GM23338 (cell line): ENCODE data around the gene GAREM1. TPM values are rescaled to one million over a fixed set of nuclear protein-coding genes. Genes with fewer than 3 reads are reported as not detected.

Experiments used
- ATAC-seq: fragments of 200-7000 bp; cut with Tn5 transposase; 3 replicates; pipeline ENCODE4 v1.9.1; 2020
- DNase-seq: peaks from one replicate; pipeline ENCODE4 v3.0.0-alpha.2; 2015; ENCODE audit warnings: low spot score
- H2AFZ ChIP-seq: fragments of 200-600 bp; sonication (generic); 2 replicates; pipeline ENCODE4 v1.8.0; 2016; ENCODE audit warnings: antibody characterized with exemption, mild to moderate bottlenecking, moderate library complexity
- H3F3A ChIP-seq: fragments of 200-600 bp; sonication (generic); replicated peaks from 2 replicates; pipeline ENCODE4 v1.8.0; 2017; ENCODE audit warnings: antibody characterized with exemption, mixed run types, low read depth
- H3K27ac ChIP-seq: fragments of 200-600 bp; sonication (generic); 2 replicates; pipeline ENCODE4 v1.6.1; 2016; ENCODE audit warnings: low read depth
- H3K27me3 ChIP-seq: fragments of 200-600 bp; sonication (generic); 2 replicates; pipeline ENCODE4 v1.8.0; 2016; ENCODE audit warnings: mild to moderate bottlenecking, mixed run types, moderate library complexity; ENCODE audit not compliant: insufficient read depth
- H3K36me3 ChIP-seq: fragments of 200-600 bp; sonication (generic); 2 replicates; pipeline ENCODE4 v1.8.0; 2016; ENCODE audit warnings: mild to moderate bottlenecking; ENCODE audit not compliant: insufficient read depth
- H3K4me1 ChIP-seq: fragments of 200-600 bp; sonication (generic); 2 replicates; pipeline ENCODE4 v1.8.0; 2016; ENCODE audit warnings: mild to moderate bottlenecking, moderate library complexity; ENCODE audit not compliant: insufficient read depth
- H3K4me2 ChIP-seq: fragments of 200-600 bp; sonication (generic); 2 replicates; pipeline ENCODE4 v1.7.1; 2017; ENCODE audit warnings: mixed run types
- H3K4me3 ChIP-seq: fragments of 200-600 bp; sonication (generic); 2 replicates; pipeline ENCODE4 v1.6.1; 2016; ENCODE audit warnings: mixed run types
- H3K79me2 ChIP-seq: fragments of 200-600 bp; sonication (generic); replicated peaks from 2 replicates; pipeline ENCODE4 v1.8.0; 2017; ENCODE audit warnings: mild to moderate bottlenecking; ENCODE audit not compliant: insufficient read depth
- H3K9me2 ChIP-seq: fragments of 200-600 bp; sonication (generic); 2 replicates; pipeline ENCODE4 v1.8.0; 2017; ENCODE audit not compliant: insufficient read depth
- H4K20me1 ChIP-seq: fragments of 200-600 bp; sonication (generic); replicated peaks from 2 replicates; pipeline ENCODE4 v1.8.0; 2017; ENCODE audit warnings: mild to moderate bottlenecking; ENCODE audit not compliant: insufficient read depth
- H3K27ac Mint-ChIP-seq: 2 replicates; pipeline ENCODE4 v1.8.0; 2020; ENCODE audit warnings: inconsistent platforms, mild to moderate bottlenecking, moderate library complexity, mixed read lengths
- H3K27me3 Mint-ChIP-seq: 3 replicates; pipeline ENCODE4 v1.8.0; 2022; ENCODE audit warnings: low read depth, mild to moderate bottlenecking, moderate library complexity, mixed read lengths, inconsistent platforms; ENCODE audit not compliant: insufficient read depth, poor library complexity
- H3K36me3 Mint-ChIP-seq: 3 replicates; pipeline ENCODE4 v1.8.0; 2021; ENCODE audit warnings: low read depth, mild to moderate bottlenecking, inconsistent platforms, moderate library complexity, mixed read lengths
- H3K4me1 Mint-ChIP-seq: 3 replicates; pipeline ENCODE4 v1.8.0; 2020; ENCODE audit warnings: mild to moderate bottlenecking, inconsistent platforms, mixed read lengths
- H3K4me3 Mint-ChIP-seq: 3 replicates; pipeline ENCODE4 v1.8.0; 2021; ENCODE audit warnings: moderate library complexity, mild to moderate bottlenecking, inconsistent platforms, mixed read lengths
- H3K9me3 Mint-ChIP-seq: 3 replicates; pipeline ENCODE4 v1.8.0; 2020; ENCODE audit warnings: moderate library complexity, mild to moderate bottlenecking, inconsistent platforms, mixed read lengths
- CREB1 ChIP-seq: fragments of 250-450 bp; sonication (Bioruptor Pico); IDR thresholded peaks from 2 replicates; pipeline ENCODE4 v1.5.0; 2020; ENCODE audit warnings: low read depth, mild to moderate bottlenecking, moderate library complexity
- CTCF ChIP-seq, 2 experiments: fragments of 200-600 bp in 1 of 2; sonication (generic) in 1 of 2; conservative IDR thresholded peaks; 2 replicates each; pipeline versions ENCODE4 v1.5.1 to v1.6.1; 2016 to 2017; ENCODE audit warnings: antibody characterized with exemption in 2 of 2, low read depth in 2 of 2, mild to moderate bottlenecking in 2 of 2, moderate library complexity in 1 of 2
- ETS1 ChIP-seq: IDR thresholded peaks from 2 replicates; pipeline ENCODE4 v1.6.1; 2016; ENCODE audit warnings: antibody characterized with exemption
- EZH2 ChIP-seq: fragments of 200-600 bp; sonication (generic); IDR thresholded peaks from one replicate; pipeline ENCODE4 v1.8.0; 2017; ENCODE audit warnings: antibody characterized with exemption, mild to moderate bottlenecking, low read depth; ENCODE audit not compliant: unreplicated experiment
- EZH2phosphoT487 ChIP-seq: fragments of 200-600 bp; sonication (generic); IDR thresholded peaks from one replicate; pipeline ENCODE4 v1.8.1; 2018; ENCODE audit warnings: antibody characterized with exemption; ENCODE audit not compliant: unreplicated experiment
- JUNB ChIP-seq: IDR thresholded peaks from one replicate; pipeline ENCODE4 v1.6.1; 2016; ENCODE audit warnings: antibody characterized with exemption; ENCODE audit not compliant: unreplicated experiment
- NANOG ChIP-seq: IDR thresholded peaks from 2 replicates; pipeline ENCODE4 v1.6.1; 2016; ENCODE audit warnings: antibody characterized with exemption, borderline replicate concordance
- POLR2AphosphoS5 ChIP-seq: IDR thresholded peaks from 2 replicates; pipeline ENCODE4 v1.6.1; 2016; ENCODE audit warnings: antibody characterized with exemption, low read depth
- REST ChIP-seq: IDR thresholded peaks from one replicate; pipeline ENCODE4 v1.6.1; 2018; ENCODE audit warnings: antibody characterized with exemption; ENCODE audit not compliant: unreplicated experiment
- STAT1 ChIP-seq: IDR thresholded peaks from one replicate; pipeline ENCODE4 v1.6.1; 2016; ENCODE audit warnings: antibody characterized with exemption; ENCODE audit not compliant: unreplicated experiment
- ZNF114 ChIP-seq: fragments of 250-450 bp; sonication (Bioruptor Pico); IDR thresholded peaks from 2 replicates; pipeline ENCODE4 v1.5.0; 2020; ENCODE audit warnings: mild to moderate bottlenecking, moderate library complexity
- ZNF331 ChIP-seq: fragments of 250-450 bp; sonication (Bioruptor Pico); IDR thresholded peaks from 2 replicates; pipeline ENCODE4 v1.5.0; 2020; ENCODE audit warnings: low read depth, mild to moderate bottlenecking, moderate library complexity
- ZNF462 ChIP-seq: fragments of 250-450 bp; sonication (Bioruptor Pico); IDR thresholded peaks from 2 replicates; pipeline ENCODE4 v1.5.0; 2020; ENCODE audit warnings: mild to moderate bottlenecking, moderate library complexity
- polyA plus RNA-seq: library from polyadenylated mRNA; unstranded; fragments of >200 nt; fragmentation: Nextera tagmentation; extraction: Ambion mirVana; gene quantifications from 2 replicates; pipeline ENCODE4 v1.2.1, GENCODE V29; 2016
- total RNA-seq: library from RNA; depleted of rRNA; stranded (reverse); fragments of >200 nt; shearing (Covaris generic); gene quantifications from 2 replicates; pipeline ENCODE4 v1.2.3, GENCODE V29; 2014

Gene GAREM1
- total and polyA plus RNA-seq, 2 experiments from 2014 or later: 2.7 to 6.0 TPM

DNA sequence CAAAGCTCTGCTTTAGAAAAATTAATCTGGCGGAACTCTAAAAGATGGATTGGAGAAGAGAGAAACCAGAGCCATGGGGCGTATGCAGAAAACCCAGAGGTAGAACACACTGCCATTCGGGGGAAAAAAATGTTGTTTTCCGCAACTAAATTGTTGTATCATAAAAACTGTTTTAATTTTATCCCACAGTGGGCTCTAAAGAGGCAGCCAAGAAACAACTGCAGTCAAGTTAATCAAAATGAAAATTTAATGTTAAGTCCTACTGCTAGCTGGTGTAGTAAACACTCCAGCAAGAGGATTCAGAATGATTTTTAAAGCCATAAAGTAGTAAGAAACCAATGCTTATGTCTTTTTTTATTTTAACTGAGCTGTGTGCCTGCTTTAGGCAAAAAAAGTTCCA lies 69.1 kb downstream of the GAREM1 start:
- no peak for TF ChIP-seq CREB1 (CRISPR knock-in tag)
- no peak for TF ChIP-seq ETS1
- TF ChIP-seq CTCF (conservative IDR thresholded peaks at IDR 0.05; ENCODE audit: low read depth in 2 of 2): no peak
- no peak for TF ChIP-seq EZH2phosphoT487
- TF ChIP-seq STAT1: no peak
- no peak for TF ChIP-seq ZNF331 (CRISPR knock-in tag)
- TF ChIP-seq ZNF114 (CRISPR knock-in tag): no peak
- no peak for TF ChIP-seq EZH2
- no peak for TF ChIP-seq ZNF462 (CRISPR knock-in tag)
- TF ChIP-seq POLR2AphosphoS5: no peak
- no peak for TF ChIP-seq REST
- no peak for TF ChIP-seq NANOG
- no peak for TF ChIP-seq JUNB
- Histone ChIP-seq H3K79me2 (peaks cover 5% of the 10 kb centered on the region; the same call in 1 of the 2 replicates), H3K4me1 (peaks cover 17% of the 10 kb centered on the region), H3K4me2 (no peak overlapping the region), H3F3A (no peaks in the 10 kb centered on the region), H3K36me3 (no peaks in the 10 kb centered on the region), H3K4me3 (no peak overlapping the region), H3K9me2 (no peaks in the 10 kb centered on the region), H2AFZ (no peak overlapping the region), H4K20me1 (no peaks in the 10 kb centered on the region), H3K27me3 (no peaks in the 10 kb centered on the region), H3K27ac (no peak overlapping the region)
- Mint-ChIP-seq H3K9me3 (no peaks in the 10 kb centered on the region; the same call in 2 of the 3 replicates), H3K4me3 (no peak overlapping the region), H3K27ac (no peak overlapping the region), H3K27me3 (peaks cover 2% of the 10 kb centered on the region), H3K36me3 (no peaks in the 10 kb centered on the region), H3K4me1 (peaks cover 6% of the 10 kb centered on the region; the same call in 2 of the 3 replicates)
- DNase-seq (no peak), ATAC-seq (no peak)
